Transverse colon (tissue), 4 donors: Measurements from ENCODE around the gene SLC39A11. TPM values are rescaled to one million over a fixed set of nuclear protein-coding genes. Genes with fewer than 3 reads are reported as not detected.

Experiments used
- DNase-seq: peaks from one replicate; pipeline ENCODE4 v3.0.0-alpha.2; 2019
- H3K27ac ChIP-seq, 4 donors: fragments of 200-600 bp; sonication (generic); 2 replicates each; pipeline ENCODE4 v1.5.1; 2016 to 2018; ENCODE audit warnings: inconsistent platforms in 4 of 4
- H3K27me3 ChIP-seq: fragments of 200-600 bp; sonication (generic); 2 replicates; pipeline ENCODE4 v1.5.1; 2017; ENCODE audit warnings: inconsistent platforms
- H3K36me3 ChIP-seq, 4 donors: fragments of 200-600 bp; sonication (generic); 2 replicates each; pipeline ENCODE4 v1.5.1; 2017 to 2019; ENCODE audit warnings: inconsistent platforms in 4 of 4
- H3K4me1 ChIP-seq, 4 donors: fragments of 200-600 bp; sonication (generic); 2 replicates each; pipeline ENCODE4 v1.5.1; 2017 to 2020; ENCODE audit warnings: inconsistent platforms in 4 of 4
- H3K4me3 ChIP-seq, 4 donors: fragments of 200-600 bp; sonication (generic); 1 replicate in 1 of 4; 2 replicates in 3 of 4; pipeline versions ENCODE4 v1.5.1 to v1.6.1; 2017 to 2019; ENCODE audit warnings: inconsistent platforms in 4 of 4
- H3K9me3 ChIP-seq, 2 donors: fragments of 200-600 bp; sonication (generic); 2 replicates each; pipeline ENCODE4 v1.5.1; 2017 to 2019; ENCODE audit warnings: inconsistent platforms in 2 of 2
- CTCF ChIP-seq, 5 experiments: fragments of 200-600 bp in 3 of 5; fragments of 450-650 bp in 2 of 5; sonication (generic) in 3 of 5; IDR thresholded peaks; 1 replicate in 2 of 5; 2 replicates in 3 of 5; pipeline ENCODE4 v1.5.1; 2016 to 2017; ENCODE audit warnings: antibody characterized with exemption in 5 of 5, inconsistent platforms in 3 of 5, mild to moderate bottlenecking in 2 of 5, moderate library complexity in 1 of 5
- EP300 ChIP-seq: sonication (generic); formaldehyde crosslinking; IDR thresholded peaks from one replicate; pipeline ENCODE4 v1.6.1; 2017; ENCODE audit warnings: antibody characterized with exemption, low read depth
- POLR2A ChIP-seq: fragments of 450-650 bp; IDR thresholded peaks from one replicate; pipeline ENCODE4 v1.6.1; 2016; ENCODE audit warnings: antibody characterized with exemption, mild to moderate bottlenecking, moderate library complexity
- POLR2AphosphoS5 ChIP-seq, 3 donors: sonication (generic); formaldehyde crosslinking; IDR thresholded peaks; one replicate each; pipeline ENCODE4 v1.6.1; 2016; ENCODE audit warnings: antibody characterized with exemption in 3 of 3
- WGBS, 2 donors: methylation state at CpG; one replicate each; pipeline ENCODE4 v1.1.5; 2018; ENCODE audit warnings: low coverage in 1 of 2; 5-methylcytosine and 5-hydroxymethylcytosine counted together
- in situ Hi-C, 4 donors: fragments of 200-750 bp; cut with MboI; loops; one replicate each; pipeline versions ENCODE4 v1.15.0 to v1.15.1; 2017; ENCODE audit warnings: low sequenced_read_pairs in 3 of 4, low pct_ligation_motif_present in 1 of 4, low pct_unique_long_range_greater_than_20kb in 1 of 4
- intact Hi-C: fragments of 100-400 bp; cut with DNase I; formaldehyde crosslinking; loops from one replicate; pipeline ENCODE4 v1.15.1; 2023; ENCODE audit warnings: low total_unique reads
- total RNA-seq, 4 donors: library from RNA; depleted of rRNA; stranded (reverse); fragments of >200 nt; gene quantifications; one replicate each; pipeline ENCODE4 v1.1.0, GENCODE V29; 2016

The SLC39A11 gene, protein sequence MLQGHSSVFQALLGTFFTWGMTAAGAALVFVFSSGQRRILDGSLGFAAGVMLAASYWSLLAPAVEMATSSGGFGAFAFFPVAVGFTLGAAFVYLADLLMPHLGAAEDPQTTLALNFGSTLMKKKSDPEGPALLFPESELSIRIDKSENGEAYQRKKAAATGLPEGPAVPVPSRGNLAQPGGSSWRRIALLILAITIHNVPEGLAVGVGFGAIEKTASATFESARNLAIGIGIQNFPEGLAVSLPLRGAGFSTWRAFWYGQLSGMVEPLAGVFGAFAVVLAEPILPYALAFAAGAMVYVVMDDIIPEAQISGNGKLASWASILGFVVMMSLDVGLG
- 10 to 100 TPM; 20.7 to 49.7 (median 33.3) TPM for total RNA-seq

DNA sequence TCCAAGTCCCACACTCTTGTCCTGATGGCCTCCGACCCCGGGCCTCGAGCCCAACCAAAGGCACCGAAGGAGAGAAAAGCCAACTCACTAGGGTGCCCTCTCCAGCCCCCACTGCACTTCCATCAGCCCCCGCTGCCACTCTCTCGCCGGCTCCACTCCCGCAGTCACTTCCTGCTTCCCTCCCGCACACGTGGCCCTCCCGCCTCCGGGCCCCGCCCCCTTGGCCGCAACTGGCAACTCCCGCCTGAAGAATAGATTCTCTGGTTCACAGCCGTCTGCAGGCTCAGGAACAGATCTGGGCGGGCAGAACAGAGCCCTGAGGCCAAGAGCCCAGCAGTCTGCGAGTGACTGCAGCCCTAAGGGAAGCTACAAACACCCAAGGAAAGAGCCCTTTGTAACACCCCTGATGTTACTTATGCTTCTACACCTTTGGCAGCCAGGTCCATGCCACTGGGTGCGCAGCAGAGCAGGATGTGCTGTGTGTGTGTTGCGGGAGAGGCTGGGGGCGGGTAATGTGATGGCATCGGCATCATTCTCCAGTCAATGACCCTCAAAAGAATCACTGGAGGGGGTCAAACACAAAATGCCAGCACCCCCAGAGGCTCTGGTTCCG is at the start of gene SLC39A11:
SLC39A11 (minus strand) TSS at position 166 of the 613 bp plus-strand sequence. CDS start 3,924 bp downstream, outside the sequence.
- H3K9me3 ChIP-seq: no peaks in the 10 kb centered on the region
- peak within 1 kb of the TSS; percentile 64 to 83 (median 72) for H3K27ac ChIP-seq
- TF ChIP-seq POLR2AphosphoS5 (IDR thresholded peaks at IDR 0.05) (peak; percentile 54 to 67 (median 60)), EP300 (no peak), CTCF (IDR thresholded peaks at IDR 0.05) (peak in 1 of 5 experiments; percentile 14), POLR2A (peak; percentile 44)
- H3K4me3 ChIP-seq: peak within 1 kb of the TSS; percentile 54 to 72 (median 63)
- H3K27me3 ChIP-seq: peaks cover 4% of the 10 kb centered on the region
- DNase-seq: peak; percentile 94
- H3K4me1 ChIP-seq: peaks cover 4 to 31% (median 17%) of the 10 kb centered on the region in 4 donors
- in situ Hi-C loops (no loop called here), intact Hi-C loops (no loop called here)
- H3K36me3 ChIP-seq: no peaks in the 10 kb centered on the region
- 10 to 37% methylated on average over 3 to 23 of the region's 23 CpGs for WGBS, 2 donors

DNA sequence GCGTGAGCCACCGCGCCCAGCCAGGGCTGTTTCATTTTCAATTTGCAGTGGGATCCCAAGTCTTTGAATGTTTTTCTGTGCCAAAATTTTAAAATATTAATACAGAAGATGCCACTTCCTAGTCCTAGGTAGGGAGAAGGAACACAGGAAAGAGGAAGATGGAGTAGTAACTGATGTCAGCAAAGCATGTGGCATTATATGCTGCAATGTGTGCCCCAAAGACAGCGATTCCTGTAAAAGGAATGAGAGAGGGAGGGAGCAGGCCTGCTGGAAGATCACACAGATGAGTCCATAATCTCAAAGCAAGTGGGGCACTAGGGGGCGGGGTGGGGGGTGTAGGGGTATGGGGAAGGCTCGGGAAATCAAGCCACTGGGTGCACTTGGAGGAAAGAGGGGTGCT is 48.9 kb upstream of the SLC39A11 start:
- no peaks in the 10 kb centered on the region for H3K9me3 ChIP-seq
- H3K4me1 ChIP-seq: no peaks in the 10 kb centered on the region
- WGBS, 2 donors: 81 to 93% methylated on average over 3 to 6 of the region's 6 CpGs
- no peak overlapping the region for H3K27ac ChIP-seq
- no peaks in the 10 kb centered on the region for H3K36me3 ChIP-seq
- in situ Hi-C loops (no loop called here), intact Hi-C loops (no loop called here)
- no peak overlapping the region for H3K4me3 ChIP-seq
- DNase-seq: no peak
- no peak for TF ChIP-seq CTCF (IDR thresholded peaks at IDR 0.05)
- no peak for TF ChIP-seq EP300
- TF ChIP-seq POLR2AphosphoS5 (IDR thresholded peaks at IDR 0.05): no peak
- no peak for TF ChIP-seq POLR2A
- H3K27me3 ChIP-seq: peaks cover 10% of the 10 kb centered on the region

GRCh38 chr17:73140566-73140965 is 48.1 kb upstream of the SLC39A11 start:
- no peak for DNase-seq
- intact Hi-C loops: no loop called here
- TF ChIP-seq POLR2AphosphoS5 (IDR thresholded peaks at IDR 0.05) (no peak), POLR2A (no peak), EP300 (no peak), CTCF (IDR thresholded peaks at IDR 0.05) (no peak)
- H3K4me1 ChIP-seq: no peaks in the 10 kb centered on the region
- H3K9me3 ChIP-seq: no peaks in the 10 kb centered on the region
- H3K27me3 ChIP-seq: peaks cover 10% of the 10 kb centered on the region
- no peaks in the 10 kb centered on the region for H3K36me3 ChIP-seq
- 46% methylated on average over 5 of the region's 5 CpGs; no CpG with 5 or more reads in 1 of the 2 donors for WGBS, 2 donors
- H3K4me3 ChIP-seq: no peak overlapping the region
- no peak overlapping the region for H3K27ac ChIP-seq
- in situ Hi-C loops: no loop called here

- 60% methylated on average over 4 of the region's 4 CpGs; no CpG with 5 or more reads in 1 of the 2 donors for WGBS, 2 donors
- H3K27me3 ChIP-seq: peaks cover 10% of the 10 kb centered on the region
- no peak overlapping the region for H3K4me3 ChIP-seq
- H3K9me3 ChIP-seq: no peaks in the 10 kb centered on the region
- no peak overlapping the region for H3K27ac ChIP-seq
- intact Hi-C loops: no loop called here
- DNase-seq: no peak
- TF ChIP-seq POLR2A (no peak), CTCF (IDR thresholded peaks at IDR 0.05) (no peak), POLR2AphosphoS5 (IDR thresholded peaks at IDR 0.05) (no peak), EP300 (no peak)
- in situ Hi-C loops: no loop called here
- H3K4me1 ChIP-seq: no peaks in the 10 kb centered on the region
- H3K36me3 ChIP-seq: no peaks in the 10 kb centered on the region
Measured at GRCh38 chr17:73139296-73139695, 46.8 kb upstream of the SLC39A11 start.
